Stimulated activated CD4-positive, alpha-beta T cell treated with anti-CD3 and anti-CD28 coated beads, Interleukin-4, amount 100 ng/mL, for 24 hours (primary cell): ENCODE measurements around the gene DST.

ENCODE experiments used
- DNase-seq: peaks from one replicate; pipeline ENCODE4 v3.0.0-alpha.2; 2020

Gene DST

DNA sequence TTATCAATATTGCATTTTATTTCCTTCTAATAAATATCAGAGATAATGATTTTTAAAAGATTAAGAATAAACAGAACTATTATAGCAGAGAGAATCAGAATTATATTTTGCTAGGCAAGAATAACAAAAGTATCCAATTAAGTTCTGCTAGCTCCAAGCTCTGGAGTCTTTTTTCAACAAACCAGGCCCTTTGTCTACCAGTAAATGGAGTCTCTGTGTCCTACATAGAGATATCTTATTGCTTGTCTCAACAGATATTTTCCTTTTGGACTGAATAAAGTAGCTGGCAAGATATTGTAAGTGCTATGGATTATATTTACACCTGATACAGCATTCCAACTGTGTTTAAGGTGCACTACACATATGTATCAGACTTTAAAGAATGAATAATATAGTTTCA is 107.1 kb downstream of the DST start:
- no peak for DNase-seq

DNA sequence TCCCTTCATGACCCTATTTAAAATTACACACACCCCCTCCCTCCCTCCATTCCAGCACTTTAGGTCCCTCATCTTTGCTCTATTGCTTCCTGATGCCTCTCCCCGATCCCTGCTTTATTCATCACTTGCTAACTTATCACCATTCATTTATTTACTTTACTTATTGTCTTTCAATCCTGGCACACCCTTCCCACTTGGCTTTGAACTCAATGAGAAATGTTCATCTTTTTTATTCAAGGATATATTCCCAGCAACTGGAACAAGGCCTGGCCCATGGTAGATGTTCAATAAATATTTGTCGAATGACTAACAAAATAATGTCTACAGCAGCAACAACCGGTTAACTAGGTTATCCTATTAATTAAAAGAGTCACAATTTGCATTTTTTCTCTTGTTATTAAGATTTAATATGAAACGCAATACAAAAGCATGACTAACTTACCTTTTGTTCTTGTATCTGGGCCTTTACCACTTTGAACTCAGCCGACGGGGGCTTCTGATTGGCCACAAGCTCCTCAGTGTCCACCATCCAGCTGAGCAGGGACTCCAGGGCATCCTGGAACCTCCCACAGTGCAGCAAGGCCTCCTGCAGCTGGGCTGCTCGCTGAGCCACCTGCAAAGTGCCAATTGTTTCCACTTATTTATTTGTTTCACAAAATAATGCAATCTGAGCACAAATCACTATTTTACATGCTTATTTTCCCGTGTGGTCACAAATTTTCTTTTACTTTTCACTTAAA is 107.8 kb downstream of the DST start:
- DNase-seq: no peak

DNA sequence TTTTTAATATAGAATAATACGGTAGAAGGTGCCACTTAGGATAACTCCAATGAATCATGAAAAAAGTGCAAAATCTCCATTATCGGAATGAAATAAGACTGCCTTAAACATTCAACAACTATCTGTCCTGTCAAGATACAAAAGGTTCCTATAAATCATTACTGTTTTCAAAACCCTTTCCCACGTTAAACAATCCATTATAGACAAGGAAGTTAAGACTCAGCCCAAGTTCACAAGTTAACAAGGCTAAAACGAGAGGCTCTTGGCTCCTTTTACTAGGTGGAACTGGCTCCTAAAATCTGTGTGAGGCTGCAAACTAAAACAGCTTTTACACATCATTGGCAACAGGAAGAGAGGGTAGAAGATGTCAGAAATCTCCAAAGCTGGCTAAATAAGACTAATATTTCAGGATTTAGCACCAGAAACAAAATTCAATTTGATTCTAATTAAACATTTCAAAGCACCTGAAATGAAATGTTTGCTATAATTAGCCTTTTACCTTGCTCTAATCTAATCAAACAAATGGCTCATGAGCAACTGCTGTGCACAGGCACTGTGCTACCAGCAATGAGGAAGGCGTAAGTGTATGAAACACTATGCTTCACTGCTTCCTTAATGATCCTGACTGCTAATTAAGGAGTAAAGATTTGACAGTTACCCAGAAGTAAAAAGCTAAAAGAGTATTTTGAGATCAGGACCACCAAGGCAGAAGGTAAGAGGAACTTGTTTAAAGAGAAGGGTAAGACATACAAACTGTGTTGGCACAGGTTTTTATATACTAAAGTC is 109.7 kb downstream of the DST start:
- no peak for DNase-seq

DNA sequence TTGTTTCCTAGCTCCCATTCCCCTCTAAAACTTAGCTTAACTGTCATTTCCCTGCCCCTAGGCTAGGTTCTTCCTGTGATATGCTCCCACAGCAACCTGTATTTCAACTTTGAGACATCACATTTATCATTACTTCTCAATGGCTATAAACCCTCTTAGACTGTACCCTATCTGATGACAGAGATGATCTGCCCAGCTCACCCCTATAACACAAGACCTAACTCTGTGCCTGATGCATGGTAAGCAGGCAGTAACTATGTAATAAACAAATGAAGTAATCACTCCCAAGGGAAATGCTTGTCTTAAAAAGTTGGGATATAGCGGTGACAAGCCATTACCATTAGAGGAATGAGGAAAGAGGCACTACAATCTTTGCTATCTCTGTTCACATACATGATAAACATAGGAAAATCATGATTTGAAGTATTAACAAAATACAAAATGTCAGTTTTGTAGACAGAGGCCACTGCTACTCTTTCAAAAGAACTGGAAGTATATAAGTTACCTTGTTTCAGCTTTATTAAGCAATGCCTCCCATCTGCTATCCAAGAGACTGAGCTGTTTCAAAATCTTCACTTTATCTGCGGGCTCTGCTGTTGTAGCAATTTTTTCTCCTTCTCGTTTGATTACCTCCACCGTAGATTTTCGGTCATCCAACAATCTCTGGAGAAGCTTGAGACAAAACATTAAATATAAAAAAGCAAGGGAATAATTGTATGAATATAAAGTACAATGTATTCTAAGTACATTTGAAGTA is 110.7 kb downstream of the DST start:
- no peak for DNase-seq

DNA sequence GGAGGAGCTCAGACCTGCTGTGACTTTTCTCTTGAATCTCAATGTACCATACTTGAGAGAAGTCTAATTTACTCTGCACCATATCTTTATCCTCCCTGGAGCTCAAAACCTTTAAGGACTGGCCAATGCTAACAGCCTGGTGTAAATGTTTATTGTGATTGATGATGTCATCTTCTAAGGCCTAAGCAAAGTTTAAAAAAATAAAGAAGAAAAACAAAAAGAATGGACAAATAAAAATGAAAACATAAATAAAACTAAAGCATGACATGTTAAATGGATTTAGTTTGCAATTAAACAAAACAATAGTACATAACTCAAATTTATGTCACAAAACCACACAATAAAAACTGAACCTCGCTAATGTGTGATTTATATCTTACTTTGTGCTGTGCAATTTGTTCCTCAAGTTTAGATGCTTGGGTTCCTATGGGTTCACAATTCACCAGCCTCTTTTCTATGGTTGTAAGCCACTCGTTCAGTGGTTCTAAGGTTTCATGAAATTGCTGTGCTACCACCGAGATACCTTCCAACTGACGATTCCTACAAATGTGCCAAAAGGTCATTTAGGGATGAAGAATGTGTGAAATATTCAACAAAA is 113.0 kb downstream of the DST start:
- DNase-seq: no peak

DNA sequence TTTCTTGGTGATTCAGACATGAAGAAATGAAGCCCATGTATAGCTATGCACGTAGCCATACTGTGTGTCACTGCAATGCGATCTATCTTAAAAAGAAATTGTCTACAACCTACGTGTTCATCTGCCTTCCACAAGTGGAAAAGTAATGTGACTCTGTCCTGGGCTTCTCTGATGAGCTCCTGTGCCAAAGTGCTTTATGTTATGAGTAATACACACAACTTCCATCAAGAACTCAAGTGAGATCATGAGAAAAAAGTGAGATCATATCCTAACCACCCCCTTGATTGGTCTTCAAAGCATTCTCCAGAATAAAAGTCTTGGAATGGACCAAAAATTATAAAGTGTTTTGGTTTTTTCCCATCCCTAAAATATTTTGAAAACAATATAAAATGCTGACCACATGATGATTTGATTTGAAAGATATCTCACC is 114.3 kb downstream of the DST start:
- no peak for DNase-seq

DNA sequence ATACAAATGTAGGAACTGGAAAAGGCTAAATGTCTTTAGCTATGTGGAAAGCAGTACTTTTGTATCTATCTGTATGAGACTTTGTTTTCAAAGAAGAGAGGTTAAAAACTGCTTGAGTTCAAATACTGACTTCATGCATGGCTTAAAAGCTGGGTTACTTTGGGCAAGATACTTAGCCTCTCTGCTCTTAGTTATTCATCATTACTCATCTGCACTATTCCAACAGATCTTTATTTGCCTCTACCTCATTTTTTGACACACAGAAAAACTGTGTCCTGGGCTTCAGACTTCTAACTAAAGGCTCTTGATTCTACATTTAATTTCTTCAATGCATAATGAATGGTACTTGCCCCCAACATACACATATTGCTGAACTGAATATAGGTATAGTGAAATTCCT is 114.8 kb downstream of the DST start:
- DNase-seq: no peak

DNA sequence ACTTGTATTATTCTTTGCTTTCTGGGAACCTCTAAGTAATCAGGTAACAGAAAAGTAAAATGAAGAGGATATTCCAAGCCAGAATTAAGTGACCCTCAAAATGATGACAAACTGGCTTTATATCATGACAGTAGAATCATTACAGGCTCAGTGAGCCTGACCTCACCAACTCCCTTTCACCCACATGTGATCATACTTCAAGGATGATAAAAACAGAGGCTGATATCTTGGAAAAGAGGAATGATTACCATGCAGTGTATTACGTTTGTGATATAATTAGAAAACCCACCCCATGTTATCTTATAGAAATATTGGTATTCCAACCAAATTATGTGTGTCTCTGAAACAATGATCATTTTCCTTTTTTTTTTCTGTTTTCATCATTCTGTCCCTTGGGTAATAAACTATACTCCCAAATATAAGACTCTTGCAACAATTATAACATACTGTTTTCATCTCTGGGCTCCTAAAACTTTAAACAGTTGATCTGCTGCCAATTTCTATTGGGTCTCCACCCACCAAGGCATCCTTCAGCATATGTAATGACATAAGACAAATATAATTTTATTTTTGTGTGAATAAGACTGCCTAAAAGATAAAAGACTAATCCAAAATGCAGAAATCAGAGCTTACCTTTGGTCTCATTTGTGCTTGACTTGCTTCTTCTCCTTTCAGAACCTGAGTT is 115.7 kb downstream of the DST start:
- DNase-seq: no peak

DNA sequence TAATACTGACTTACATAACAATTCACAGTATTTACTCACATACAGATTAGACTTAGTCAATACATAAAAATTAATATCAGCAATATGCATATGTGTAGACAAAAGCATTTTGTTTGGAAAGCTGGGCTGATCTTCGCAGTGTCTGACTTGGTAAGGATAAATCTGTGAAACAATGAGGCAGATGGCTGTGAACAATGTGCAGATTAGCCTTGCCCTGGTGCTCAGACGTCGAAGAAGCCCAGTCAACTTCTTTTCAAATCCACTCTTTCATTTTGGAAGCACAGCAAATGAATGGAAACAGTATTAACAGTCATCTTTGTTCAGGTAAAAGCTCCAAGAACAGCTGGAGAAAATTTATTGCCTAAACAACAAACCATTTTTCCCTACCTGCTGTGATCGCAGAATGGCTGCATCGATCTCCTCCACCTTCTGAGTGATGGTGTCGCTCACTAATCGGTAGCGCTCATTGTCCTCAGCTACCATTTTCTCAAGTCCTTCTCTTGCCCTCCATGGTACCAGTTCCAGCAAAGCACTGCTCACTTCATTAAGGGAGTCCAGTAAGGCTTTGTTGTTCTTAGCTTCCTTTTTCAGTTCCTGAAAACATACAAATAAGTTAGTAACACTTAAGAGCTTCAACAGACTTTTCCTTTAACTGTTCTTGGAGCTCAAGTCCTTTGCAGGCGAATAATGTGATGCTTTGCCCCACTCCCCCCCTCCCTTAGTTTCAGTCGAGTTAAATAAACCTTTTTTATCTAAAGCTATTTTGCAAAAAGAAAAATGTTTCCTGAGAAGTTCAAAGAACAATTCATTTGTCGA is 116.5 kb downstream of the DST start:
- DNase-seq: no peak

DNA sequence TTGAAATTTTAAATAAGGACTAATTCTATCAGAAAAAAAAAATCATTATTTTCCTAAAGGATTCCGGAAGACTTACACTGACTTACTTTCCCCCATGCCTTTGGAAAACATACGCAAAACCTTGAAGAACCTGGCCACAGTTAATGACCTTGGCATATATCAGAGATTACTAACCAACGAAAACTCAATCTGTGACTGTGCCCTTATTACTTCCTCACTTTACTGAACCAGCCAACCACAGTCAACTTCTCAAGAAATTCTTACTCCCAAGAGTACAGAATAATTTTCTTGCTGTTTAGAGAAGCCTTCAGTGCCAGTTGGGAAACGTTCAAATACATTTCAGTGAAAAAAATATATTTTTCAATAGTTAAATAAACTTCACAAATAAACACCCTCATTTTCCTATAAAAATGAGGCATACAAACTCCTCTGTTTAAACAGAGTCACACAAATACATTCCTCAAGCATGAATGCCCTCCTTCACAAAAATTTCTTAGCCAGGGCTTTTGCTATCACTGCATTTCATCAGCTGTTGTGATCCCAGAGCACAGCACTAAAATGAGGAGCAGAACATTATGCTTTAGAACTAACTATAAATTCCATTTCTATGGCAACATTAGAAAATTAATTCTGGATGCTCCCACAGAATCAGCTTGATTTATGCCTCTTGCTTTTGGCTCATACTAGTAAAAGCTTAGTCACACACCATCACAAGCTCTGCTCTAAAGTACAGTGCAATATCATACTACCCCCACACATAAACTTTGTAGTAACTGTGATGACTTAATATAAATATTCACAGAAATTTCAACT is 117.6 kb downstream of the DST start:
- DNase-seq: no peak

DNA sequence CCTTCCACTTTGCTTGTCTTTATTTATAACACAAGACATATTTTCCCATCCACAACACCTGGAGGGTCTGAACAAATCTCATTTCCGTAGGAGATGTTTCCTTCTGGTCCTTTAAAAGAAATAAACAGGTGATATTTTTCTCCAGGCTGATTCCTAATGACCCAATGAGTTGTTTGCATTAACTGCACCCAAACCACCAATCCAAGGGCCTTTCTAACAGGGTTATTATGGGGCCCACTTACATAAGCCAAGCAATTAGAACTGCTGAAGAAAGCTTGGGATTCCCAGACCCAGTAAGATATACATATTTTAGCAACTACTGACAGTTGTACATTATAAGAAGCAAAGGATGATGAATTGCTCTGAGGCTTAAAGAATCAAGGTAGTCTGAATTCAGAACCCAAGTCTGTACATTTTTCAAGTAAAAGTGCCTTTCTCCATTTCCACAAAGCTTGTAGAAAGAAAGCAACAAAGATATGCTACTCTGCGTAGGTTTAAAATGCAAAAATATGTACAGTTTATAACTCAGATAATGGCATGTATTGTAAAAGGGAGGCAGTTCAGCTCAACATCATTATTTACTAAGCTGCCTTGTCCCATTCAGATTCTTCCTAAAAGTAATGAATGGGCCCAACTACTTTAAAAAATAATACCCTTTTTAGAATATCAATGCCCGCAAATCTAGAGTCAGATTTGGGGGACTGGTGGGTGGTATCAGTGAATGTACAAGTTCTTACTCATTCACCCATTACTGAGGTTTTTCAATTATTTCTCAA is 120.0 kb downstream of the DST start:
- no peak for DNase-seq

DNA sequence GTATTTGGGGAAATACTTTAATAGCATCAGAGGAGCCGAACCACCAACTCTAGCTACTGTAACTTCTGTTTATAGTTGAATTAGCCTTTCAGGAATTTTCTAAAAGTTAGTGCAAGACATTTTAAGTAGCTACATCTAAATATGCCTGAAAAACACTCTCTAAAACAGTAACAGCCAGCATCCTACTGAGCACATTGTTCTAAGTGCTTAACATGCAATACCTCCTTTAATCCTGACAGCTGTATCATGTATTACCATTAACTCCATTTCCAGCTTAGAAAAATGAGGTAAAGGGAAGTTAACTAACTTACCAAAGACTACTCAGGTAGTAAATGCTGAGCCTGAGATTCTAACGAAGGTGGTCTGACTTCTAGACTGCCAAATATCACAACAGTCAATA is 120.7 kb downstream of the DST start:
- no peak for DNase-seq

DNA sequence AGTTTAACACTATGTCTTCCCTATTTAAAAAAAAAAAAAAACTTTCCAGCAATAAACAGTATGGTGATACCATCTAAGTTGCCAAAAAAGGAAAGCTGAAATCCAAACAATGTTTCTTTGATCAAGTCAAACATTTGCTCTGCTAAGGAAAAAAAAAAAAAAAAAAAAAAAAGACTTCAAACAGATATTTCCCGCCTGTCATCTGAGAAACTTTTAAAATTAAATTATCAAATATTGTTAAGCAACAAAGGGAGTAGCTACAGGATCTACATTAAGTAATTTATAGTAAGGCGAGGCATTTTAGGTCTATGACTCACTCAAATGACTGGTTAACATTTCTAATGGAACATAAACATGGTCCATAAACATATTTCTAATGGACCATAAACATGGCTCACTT is 121.2 kb downstream of the DST start:
- no peak for DNase-seq

DNA sequence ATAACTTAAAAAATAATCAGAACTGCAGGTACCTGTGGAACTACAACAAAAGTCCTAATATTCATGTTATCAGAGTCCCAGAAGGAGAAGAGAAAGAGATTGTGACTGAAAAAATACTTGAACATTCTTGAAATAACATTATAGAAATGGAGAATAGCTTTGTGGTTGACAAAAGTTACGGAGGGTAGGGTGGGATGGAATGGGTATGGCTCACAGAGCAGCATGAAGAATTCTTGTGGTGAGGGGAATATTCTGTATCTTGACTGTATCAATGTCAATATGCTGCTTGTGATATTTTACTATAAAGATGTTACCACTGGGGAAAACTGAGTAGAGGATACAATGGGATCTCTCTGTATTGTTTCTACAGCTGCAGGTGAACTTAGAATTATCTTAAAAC is 122.5 kb downstream of the DST start:
- DNase-seq: no peak

DNA sequence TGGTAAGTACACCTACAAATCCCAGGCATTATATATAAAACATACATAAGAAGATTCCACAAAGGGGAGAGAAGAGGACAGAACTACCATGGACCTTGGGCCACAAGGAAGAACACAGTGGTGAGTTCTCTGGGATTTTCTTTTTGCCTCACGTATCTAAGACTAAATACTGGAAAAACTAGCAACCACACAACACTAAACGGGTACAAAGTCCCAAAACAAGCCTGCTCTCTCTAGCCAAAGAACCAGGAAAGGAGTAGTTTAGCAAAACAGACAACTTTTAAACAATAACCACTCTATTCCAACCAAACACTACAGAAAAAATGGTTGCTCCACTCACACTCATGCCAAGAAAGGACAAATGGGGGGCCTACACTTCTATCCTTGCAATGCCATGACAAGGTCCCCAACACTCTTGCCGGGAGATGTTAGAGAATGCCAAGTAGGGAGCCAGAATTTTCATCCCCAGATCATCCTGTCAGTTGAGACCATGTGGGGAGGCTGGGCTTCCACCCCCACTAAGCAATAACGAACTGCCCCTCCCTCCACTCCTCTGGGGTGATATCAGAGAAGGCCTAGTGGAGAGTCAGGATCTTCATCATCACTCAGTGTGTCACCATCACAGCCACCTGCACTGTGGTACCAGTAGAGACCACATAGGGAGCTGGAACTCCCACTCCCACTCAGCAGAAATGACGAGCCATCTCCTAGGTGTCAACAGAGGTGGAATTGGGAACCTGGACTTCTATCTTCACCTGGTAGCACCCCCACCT is 123.5 kb downstream of the DST start:
- no peak for DNase-seq

DNA sequence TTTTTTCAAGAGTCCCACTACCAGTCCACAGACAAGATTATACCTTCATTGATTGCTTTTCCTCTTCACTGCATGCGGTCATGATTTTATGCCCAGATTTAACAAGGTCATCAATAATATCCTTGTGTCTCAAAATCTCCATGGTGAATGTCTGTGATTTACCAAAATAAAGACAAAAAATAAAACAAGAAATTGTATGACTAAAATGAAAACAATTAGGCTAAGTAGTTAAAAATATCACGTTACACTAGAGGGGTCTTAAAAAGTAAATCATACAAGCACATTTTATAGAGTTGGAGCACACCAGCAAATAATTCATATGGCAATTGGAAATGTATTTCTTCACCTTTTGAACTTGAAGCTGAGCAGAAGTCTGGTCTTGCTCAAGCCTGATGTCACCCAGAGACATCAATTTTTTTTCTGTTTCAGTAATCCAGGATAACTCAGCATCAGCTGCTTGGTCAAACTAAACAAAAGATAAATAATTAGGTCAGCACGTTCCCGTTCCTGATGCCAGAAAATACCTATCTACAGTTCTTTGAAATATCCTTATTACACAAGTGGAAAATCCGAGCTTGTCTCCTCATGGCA is 125.4 kb downstream of the DST start:
- DNase-seq: no peak

DNA sequence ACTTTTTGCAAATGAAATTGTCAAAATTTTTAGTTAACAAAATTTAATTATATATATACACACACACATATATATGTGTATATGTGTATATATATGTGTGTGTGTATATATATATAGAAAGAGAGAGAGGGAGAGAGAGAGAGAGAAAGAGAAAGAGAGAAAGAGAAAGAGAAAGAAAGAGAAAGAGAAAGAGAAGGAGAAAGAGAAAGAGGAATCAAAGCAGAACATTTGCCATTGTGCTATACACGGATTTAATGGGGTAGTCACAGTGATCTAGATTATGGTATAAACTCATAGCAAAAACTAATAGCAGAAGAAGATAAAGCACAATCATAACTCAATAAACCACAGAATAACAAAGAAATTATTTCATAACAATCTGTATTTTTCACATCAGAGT is 126.7 kb downstream of the DST start:
- DNase-seq: no peak

DNA sequence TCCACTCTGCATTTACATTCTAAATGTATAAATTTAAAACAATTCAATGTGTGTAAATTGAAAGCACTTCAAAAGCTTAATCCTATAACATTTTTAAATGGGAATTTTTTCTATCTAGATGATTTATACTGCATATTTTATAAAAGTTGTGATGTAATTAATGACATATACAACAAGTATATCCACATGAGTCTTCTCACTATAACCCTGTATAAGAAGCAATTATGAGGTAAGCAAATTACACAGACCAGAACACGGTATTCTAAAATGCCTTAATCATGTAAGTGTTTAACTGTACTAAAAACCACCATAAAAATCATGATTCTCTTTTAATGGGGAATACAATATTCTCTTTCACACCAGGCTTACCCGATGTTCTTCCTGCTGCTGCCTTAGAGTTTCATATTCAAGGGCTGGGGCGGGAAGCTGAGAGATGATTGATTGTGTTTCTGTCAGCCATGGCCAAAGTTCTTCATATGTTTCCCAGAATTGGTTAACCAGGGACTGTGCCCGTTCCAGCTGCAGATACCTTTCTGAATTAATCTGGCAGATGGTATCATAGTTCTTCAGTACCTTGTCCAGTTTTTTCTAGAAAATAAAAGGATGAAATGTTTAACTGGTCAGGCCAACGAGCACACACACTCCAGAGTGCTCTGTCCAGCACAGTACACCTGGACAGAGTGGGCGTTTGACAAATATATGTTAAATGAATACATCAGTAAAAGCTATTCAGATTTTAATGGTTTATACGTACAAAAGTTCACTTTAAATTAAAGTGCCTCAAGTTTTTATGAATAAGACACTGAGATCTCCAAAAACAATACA is 127.4 kb downstream of the DST start:
- no peak for DNase-seq
